CD14-positive monocyte (primary cell): ENCODE results near the gene ACTRT2. TPM values are rescaled to one million over a fixed set of nuclear protein-coding genes. Genes with fewer than 3 reads are reported as not detected.

Experiments used
- DNase-seq, 3 donors: peaks; one replicate each; pipeline ENCODE4 v3.0.0-alpha.2; 2011 to 2022
- H2AFZ ChIP-seq: 2 replicates; pipeline ENCODE4 v1.6.0; 2012; ENCODE audit warnings: mild to moderate bottlenecking, low read depth, low read length, inconsistent platforms; ENCODE audit not compliant: insufficient read depth, poor library complexity, severe bottlenecking
- H3K27ac ChIP-seq, 2 donors: 1 replicate in 1 of 2; 2 replicates in 1 of 2; pipeline ENCODE4 v1.5.1; 2012 to 2013; ENCODE audit warnings: low read length in 2 of 2, control low read depth in 1 of 2, inconsistent platforms in 1 of 2, low read depth in 1 of 2, mild to moderate bottlenecking in 1 of 2
- H3K27me3 ChIP-seq, 2 donors: one replicate each; pipeline versions ENCODE4 v1.6.0 to v1.6.1; 2011 to 2013; ENCODE audit warnings: low read length in 2 of 2; ENCODE audit not compliant: control insufficient read depth in 2 of 2, insufficient read depth in 2 of 2
- H3K36me3 ChIP-seq, 2 donors: replicated peaks in 1 of 2; 1 replicate in 1 of 2; 2 replicates in 1 of 2; pipeline versions ENCODE4 v1.5.1 to v1.6.1; 2012 to 2013; ENCODE audit warnings: low read length in 2 of 2, control low read depth in 1 of 2, inconsistent platforms in 1 of 2, mild to moderate bottlenecking in 1 of 2; ENCODE audit not compliant: insufficient read depth in 2 of 2, control insufficient read depth in 1 of 2
- H3K4me1 ChIP-seq, 2 donors: 1 replicate in 1 of 2; 2 replicates in 1 of 2; pipeline versions ENCODE4 v1.5.1 to v1.6.1; 2012 to 2013; ENCODE audit warnings: low read length in 2 of 2, control low read depth in 1 of 2, inconsistent platforms in 1 of 2, mild to moderate bottlenecking in 1 of 2, moderate library complexity in 1 of 2; ENCODE audit not compliant: insufficient read depth in 2 of 2, control insufficient read depth in 1 of 2
- H3K4me2 ChIP-seq: replicated peaks from 2 replicates; pipeline ENCODE3; 2012; ENCODE audit warnings: low read length, moderate library complexity, mild to moderate bottlenecking; ENCODE audit not compliant: poor library complexity, severe bottlenecking; ENCODE audit errors: extremely low read depth
- H3K4me3 ChIP-seq, 3 experiments: fragments of 200-600 bp in 1 of 3; sonication (generic) in 1 of 3; replicated peaks in 1 of 3; 1 replicate in 2 of 3; 2 replicates in 1 of 3; pipeline ENCODE4 v1.5.1; 2011 to 2013; ENCODE audit warnings: low read length in 3 of 3, mild to moderate bottlenecking in 3 of 3, control low read depth in 2 of 3, low read depth in 2 of 3, inconsistent platforms in 1 of 3, moderate library complexity in 1 of 3
- H3K79me2 ChIP-seq: 2 replicates; pipeline ENCODE4 v1.6.0; 2012; ENCODE audit warnings: mild to moderate bottlenecking, control low read depth, inconsistent platforms, low read length, moderate library complexity; ENCODE audit not compliant: insufficient read depth
- H3K9ac ChIP-seq: 2 replicates; pipeline ENCODE4 v1.6.0; 2017; ENCODE audit warnings: low read length, mild to moderate bottlenecking; ENCODE audit not compliant: insufficient read depth, poor library complexity, severe bottlenecking
- H3K9me3 ChIP-seq, 2 donors: replicated peaks in 1 of 2; 1 replicate in 1 of 2; 2 replicates in 1 of 2; pipeline versions ENCODE4 v1.5.1 to v1.6.1; 2012 to 2013; ENCODE audit warnings: low read length in 2 of 2, control low read depth in 1 of 2; ENCODE audit not compliant: control insufficient read depth in 1 of 2, insufficient read depth in 1 of 2
- H4K20me1 ChIP-seq: 2 replicates; pipeline ENCODE4 v1.6.0; 2012; ENCODE audit warnings: mild to moderate bottlenecking, low read length, control low read depth, moderate library complexity; ENCODE audit not compliant: insufficient read depth
- H3K27ac Mint-ChIP-seq, 7 donors: one replicate each; pipeline ENCODE4 v1.8.0; 2020; ENCODE audit warnings: mild to moderate bottlenecking in 7 of 7, mixed read lengths in 7 of 7, moderate library complexity in 6 of 7, inconsistent platforms in 2 of 7
- H3K27me3 Mint-ChIP-seq, 3 donors: one replicate each; pipeline ENCODE4 v1.8.0; 2021 to 2022; ENCODE audit warnings: low read depth in 3 of 3, mild to moderate bottlenecking in 3 of 3, mixed read lengths in 3 of 3, moderate library complexity in 3 of 3, inconsistent platforms in 1 of 3
- H3K36me3 Mint-ChIP-seq, 2 donors: one replicate each; pipeline ENCODE4 v1.8.0; 2020; ENCODE audit warnings: mixed read lengths in 2 of 2, inconsistent platforms in 1 of 2, mild to moderate bottlenecking in 1 of 2
- H3K4me1 Mint-ChIP-seq: one replicate; pipeline ENCODE4 v1.8.0; 2020; ENCODE audit warnings: mild to moderate bottlenecking, mixed read lengths
- H3K4me3 Mint-ChIP-seq, 2 donors: one replicate each; pipeline ENCODE4 v1.8.0; 2020; ENCODE audit warnings: mild to moderate bottlenecking in 2 of 2, mixed read lengths in 2 of 2, moderate library complexity in 1 of 2
- H3K9me3 Mint-ChIP-seq, 7 donors: one replicate each; pipeline ENCODE4 v1.8.0; 2020 to 2022; ENCODE audit warnings: mixed read lengths in 7 of 7, mild to moderate bottlenecking in 6 of 7, moderate library complexity in 6 of 7, inconsistent platforms in 2 of 7
- CTCF ChIP-seq: fragments of 200-600 bp; IDR thresholded peaks from one replicate; pipeline ENCODE4 v1.8.0; 2022; ENCODE audit warnings: antibody characterized with exemption, mild to moderate bottlenecking
- WGBS: methylation state at CpG from one replicate; pipeline ENCODE4 v1.1.5; 2013; ENCODE audit warnings: missing lambda C conversion rate; ENCODE audit not compliant: insufficient coverage; 5-methylcytosine and 5-hydroxymethylcytosine counted together
- intact Hi-C, 2 donors: fragments of 100-400 bp; cut with micrococcal nuclease; formaldehyde crosslinking; loops; one replicate each; pipeline versions ENCODE4 v1.15.0 to v1.15.1; 2023
- polyA plus RNA-seq, 3 donors: library from polyadenylated mRNA; depleted of rRNA in 1 of 3; unstranded in 2 of 3; stranded (reverse) in 1 of 3; fragments of 300-500 nt in 2 of 3; fragments of >200 nt in 1 of 3; fragmentation: Illumina TruSeq in 2 of 3; gene quantifications; 1 replicate in 2 of 3; 2 replicates in 1 of 3; pipeline ENCODE4 v1.2.3, GENCODE V29; 2012 to 2021

Gene ACTRT2
- polyA plus RNA-seq, 3 donors: not detected

DNA sequence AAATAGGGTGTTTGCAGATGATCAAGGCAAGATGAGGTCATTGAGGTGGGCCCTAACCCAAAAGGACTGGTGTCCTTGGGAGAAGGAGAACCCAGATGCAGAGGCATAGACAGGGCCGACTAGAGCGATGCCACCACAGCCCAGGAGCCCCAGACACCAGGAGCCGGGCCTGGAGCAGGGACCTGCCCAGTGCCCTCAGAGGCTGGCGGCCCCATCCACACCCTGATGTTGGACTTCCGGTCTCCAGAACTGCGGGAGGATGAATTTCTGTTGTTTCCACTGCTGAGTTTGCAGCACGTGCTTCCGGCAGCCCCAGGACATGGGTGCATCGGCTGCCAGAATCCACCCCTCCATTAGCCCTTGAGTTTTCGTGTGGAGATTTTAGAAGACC lies 7.2 kb upstream of the ACTRT2 start:
- intact Hi-C loops: loop anchor here in 1 of 2 donors (5.0 kb wide), 1 partner anchor 308 kb away; no protein-coding TSS in a partner anchor
- peaks cover 0 to 15% (median 6%) of the 10 kb centered on the region in 7 donors for H3K9me3 Mint-ChIP-seq
- H3K4me3 Mint-ChIP-seq: no peak overlapping the region
- Histone ChIP-seq H3K79me2 (no peaks in the 10 kb centered on the region), H3K27me3 (no peaks in the 10 kb centered on the region), H3K4me1 (no peaks in the 10 kb centered on the region), H3K36me3 (no peaks in the 10 kb centered on the region), H3K9ac (no peak overlapping the region), H4K20me1 (no peaks in the 10 kb centered on the region), H2AFZ (no peak overlapping the region), H3K4me3 (no peak overlapping the region), H3K27ac (no peak overlapping the region), H3K4me2 (no peak overlapping the region), H3K9me3 (peaks cover 4 to 6% of the 10 kb centered on the region in 2 donors)
- no peak for TF ChIP-seq CTCF
- WGBS: 91% methylated on average over 6 of the region's 10 CpGs
- DNase-seq: no peak
- H3K36me3 Mint-ChIP-seq: no peaks in the 10 kb centered on the region
- H3K27ac Mint-ChIP-seq: no peak overlapping the region
- peaks cover 3 to 17% (median 7%) of the 10 kb centered on the region in 3 donors for H3K27me3 Mint-ChIP-seq
- no peaks in the 10 kb centered on the region for H3K4me1 Mint-ChIP-seq

- no peak overlapping the region for H3K27ac Mint-ChIP-seq
- H3K4me3 Mint-ChIP-seq: no peak overlapping the region
- no peak overlapping the region for H3K4me3 ChIP-seq
Observed at GRCh38 chr1:3014443-3015268, 6.6 kb upstream of the ACTRT2 start.

More at GRCh38 chr1:3014443-3015268, 6.6 kb upstream of the ACTRT2 start:
- DNase-seq: no peak
- Mint-ChIP-seq H3K36me3 (no peaks in the 10 kb centered on the region), H3K9me3 (peaks cover 0 to 9% (median 3%) of the 10 kb centered on the region in 7 donors), H3K4me1 (no peaks in the 10 kb centered on the region), H3K27me3 (peaks cover 3 to 17% (median 7%) of the 10 kb centered on the region in 3 donors)
- WGBS: 82% methylated on average over 17 of the region's 26 CpGs
- no peak overlapping the region for H3K4me2 ChIP-seq
- no peaks in the 10 kb centered on the region for H3K79me2 ChIP-seq
- H4K20me1 ChIP-seq: no peaks in the 10 kb centered on the region
- TF ChIP-seq CTCF: no peak
- H3K36me3 ChIP-seq: no peaks in the 10 kb centered on the region
- no peak overlapping the region for H3K9ac ChIP-seq
- no peaks in the 10 kb centered on the region for H3K9me3 ChIP-seq
- H3K4me1 ChIP-seq: no peaks in the 10 kb centered on the region
- H3K27me3 ChIP-seq: no peaks in the 10 kb centered on the region
- intact Hi-C loops: loop anchor here in 1 of 2 donors (5.0 kb wide), 1 partner anchor 308 kb away; no protein-coding TSS in a partner anchor
- no peak overlapping the region for H3K27ac ChIP-seq
- H2AFZ ChIP-seq: no peak overlapping the region
